Activated CD8-positive, alpha-beta memory T cell treated with anti-CD3 and anti-CD28 coated beads, Interleukin-2, amount 50 U/mL, for 24 hours (primary cell): ENCODE measurements around the gene UCMA.
"Not testable (repeated sequence)": the region's sequence is repeated elsewhere in the genome, so short reads cannot be mapped to it uniquely, and the experiment has no call there.

Experiments
- DNase-seq: peaks from one replicate; pipeline ENCODE4 v3.0.0-alpha.2; 2020; ENCODE audit errors: extremely low read depth

The UCMA gene

GRCh38 chr10:13234172-13234571 is at the start of gene UCMA:
TSS of gene UCMA (minus strand) at chr10:13234374. CDS start at chr10:13234258, 116 bp downstream.
- DNase-seq: no peak

- not testable (repeated sequence) for DNase-seq
Observed at GRCh38 chr10:13282348-13282747, 48.2 kb upstream of the UCMA start.

GRCh38 chr10:13276749-13277365 is 42.7 kb upstream of the UCMA start:
- DNase-seq: no peak

- DNase-seq: not testable (repeated sequence)
Observed at GRCh38 chr10:13276146-13276545, 42.0 kb upstream of the UCMA start.

GRCh38 chr10:13272164-13272571 is 38.0 kb upstream of the UCMA start:
- no peak for DNase-seq

- DNase-seq: no peak
Observed at GRCh38 chr10:13271552-13272163, 37.5 kb upstream of the UCMA start.

- no peak for DNase-seq
Observed at GRCh38 chr10:13270877-13271551, 36.8 kb upstream of the UCMA start.

- DNase-seq: no peak
Observed at GRCh38 chr10:13268841-13269240, 34.7 kb upstream of the UCMA start.

- DNase-seq: no peak
Observed at GRCh38 chr10:13268310-13268709, 34.1 kb upstream of the UCMA start.

- no peak for DNase-seq
Observed at GRCh38 chr10:13263591-13263990, 29.4 kb upstream of the UCMA start.

- DNase-seq: no peak
Observed at GRCh38 chr10:13262433-13262832, 28.3 kb upstream of the UCMA start.

GRCh38 chr10:13257621-13258140 is 23.5 kb upstream of the UCMA start:
- DNase-seq: no peak

GRCh38 chr10:13256627-13257026 is 22.5 kb upstream of the UCMA start:
- no peak for DNase-seq

- DNase-seq: no peak
Observed at GRCh38 chr10:13253726-13254125, 19.6 kb upstream of the UCMA start.

GRCh38 chr10:13247784-13248183 is 13.6 kb upstream of the UCMA start:
- DNase-seq: no peak

- DNase-seq: no peak
Observed at GRCh38 chr10:13247246-13247645, 13.1 kb upstream of the UCMA start.

GRCh38 chr10:13242260-13242659 is 8.1 kb upstream of the UCMA start:
- DNase-seq: not testable (repeated sequence)

- no peak for DNase-seq
Observed at GRCh38 chr10:13241613-13242012, 7.4 kb upstream of the UCMA start.

- no peak for DNase-seq
Observed at GRCh38 chr10:13239923-13240322, 5.7 kb upstream of the UCMA start.

- DNase-seq: no peak
Observed at GRCh38 chr10:13238271-13239077, 4.3 kb upstream of the UCMA start.

GRCh38 chr10:13236638-13237037 is 2.5 kb upstream of the UCMA start:
- no peak for DNase-seq

- not testable (repeated sequence) for DNase-seq
Observed at GRCh38 chr10:13234736-13235135, 562 bp upstream of the UCMA start.
